ENCODE data around the gene FAM13A. TPM values are rescaled to one million over a fixed set of nuclear protein-coding genes. Genes with fewer than 3 reads are reported as not detected.

The FAM13A gene
- polyA plus RNA-seq, 1 of the 3 experiments (the other 2 are of a cell fraction), result 0.67 TPM

DNA sequence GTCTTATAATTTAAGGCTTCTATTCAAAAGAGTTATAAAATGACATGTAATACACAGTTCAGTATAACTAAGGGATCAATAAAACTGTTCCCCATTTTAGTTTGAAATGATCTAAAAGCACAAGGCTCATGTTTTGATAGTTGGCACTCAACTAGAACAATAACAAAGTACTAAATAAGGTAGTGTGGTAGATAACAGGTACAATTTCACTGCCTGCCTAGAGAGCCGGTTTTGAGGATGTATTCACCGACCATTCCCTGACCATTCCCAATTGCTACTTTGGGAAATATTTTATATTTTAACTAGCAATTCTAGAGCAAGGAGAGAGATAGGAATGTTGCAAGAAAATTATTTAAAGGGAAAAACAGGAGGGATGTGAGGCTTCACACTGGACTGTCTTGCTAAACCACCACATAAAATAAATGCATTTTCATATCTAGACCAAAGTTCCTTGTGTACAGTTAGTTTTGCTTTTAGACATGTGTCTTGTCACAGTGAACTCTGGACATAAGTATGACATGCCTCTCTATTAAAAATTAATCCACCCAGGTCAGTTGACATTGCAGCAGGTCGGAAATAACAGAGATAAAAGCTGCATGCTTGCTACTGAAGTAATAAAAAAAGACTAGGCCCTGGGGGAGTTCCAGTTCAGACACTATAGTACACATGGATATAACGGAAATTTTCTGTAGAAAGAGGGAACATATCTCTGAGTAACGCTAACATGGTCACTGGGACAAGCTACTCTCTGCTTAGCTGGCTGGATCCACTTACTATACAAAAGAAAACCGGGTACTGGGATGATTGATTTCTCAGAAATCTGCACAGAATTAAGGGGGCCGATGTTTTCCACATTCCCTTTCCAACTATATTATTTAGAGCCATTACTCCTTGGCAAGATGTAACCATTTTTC is 303.1 kb downstream of the FAM13A start:
- H3K9me3 ChIP-seq, result no peaks in the 10 kb centered on the region
- WGBS (ENCODE audit: low lambda C conversion rate), result 65% methylated on average over 7 of the region's 7 CpGs
- ChIA-PET POLR2A (no interaction called here), CTCF (interaction anchor here (1.0 to 1.7 kb wide), 4 partner anchors 11 to 81 kb away, joined by 3 to 7 read pairs (median 4); no protein-coding TSS in a partner anchor)
- no peaks in the 10 kb centered on the region for H3F3A ChIP-seq (replicated peaks; ENCODE audit: insufficient read depth)
- TF ChIP-seq MEF2A (IDR thresholded peaks at IDR 0.05; ENCODE audit: borderline replicate concordance, low read depth) (no peak), TEAD4 (IDR thresholded peaks at IDR 0.05; ENCODE audit: borderline replicate concordance, insufficient read depth) (no peak), TCF12 (IDR thresholded peaks at IDR 0.05) (no peak), TAF1 (IDR thresholded peaks at IDR 0.05; ENCODE audit: borderline replicate concordance, low read depth, low read length) (no peak), ELF1 (IDR thresholded peaks at IDR 0.05) (no peak), SMC3 (IDR thresholded peaks at IDR 0.05; ENCODE audit: low read depth, low read length) (no peak)
- TF ChIP-seq, protein P1, sequence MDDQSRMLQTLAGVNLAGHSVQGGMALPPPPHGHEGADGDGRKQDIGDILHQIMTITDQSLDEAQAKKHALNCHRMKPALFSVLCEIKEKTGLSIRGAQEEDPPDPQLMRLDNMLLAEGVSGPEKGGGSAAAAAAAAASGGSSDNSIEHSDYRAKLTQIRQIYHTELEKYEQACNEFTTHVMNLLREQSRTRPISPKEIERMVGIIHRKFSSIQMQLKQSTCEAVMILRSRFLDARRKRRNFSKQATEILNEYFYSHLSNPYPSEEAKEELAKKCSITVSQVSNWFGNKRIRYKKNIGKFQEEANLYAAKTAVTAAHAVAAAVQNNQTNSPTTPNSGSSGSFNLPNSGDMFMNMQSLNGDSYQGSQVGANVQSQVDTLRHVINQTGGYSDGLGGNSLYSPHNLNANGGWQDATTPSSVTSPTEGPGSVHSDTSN (IDR thresholded peaks at IDR 0.05), result no peak
- TF ChIP-seq, protein P2, sequence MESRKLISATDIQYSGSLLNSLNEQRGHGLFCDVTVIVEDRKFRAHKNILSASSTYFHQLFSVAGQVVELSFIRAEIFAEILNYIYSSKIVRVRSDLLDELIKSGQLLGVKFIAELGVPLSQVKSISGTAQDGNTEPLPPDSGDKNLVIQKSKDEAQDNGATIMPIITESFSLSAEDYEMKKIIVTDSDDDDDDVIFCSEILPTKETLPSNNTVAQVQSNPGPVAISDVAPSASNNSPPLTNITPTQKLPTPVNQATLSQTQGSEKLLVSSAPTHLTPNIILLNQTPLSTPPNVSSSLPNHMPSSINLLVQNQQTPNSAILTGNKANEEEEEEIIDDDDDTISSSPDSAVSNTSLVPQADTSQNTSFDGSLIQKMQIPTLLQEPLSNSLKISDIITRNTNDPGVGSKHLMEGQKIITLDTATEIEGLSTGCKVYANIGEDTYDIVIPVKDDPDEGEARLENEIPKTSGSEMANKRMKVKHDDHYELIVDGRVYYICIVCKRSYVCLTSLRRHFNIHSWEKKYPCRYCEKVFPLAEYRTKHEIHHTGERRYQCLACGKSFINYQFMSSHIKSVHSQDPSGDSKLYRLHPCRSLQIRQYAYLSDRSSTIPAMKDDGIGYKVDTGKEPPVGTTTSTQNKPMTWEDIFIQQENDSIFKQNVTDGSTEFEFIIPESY (IDR thresholded peaks at IDR 0.05; ENCODE audit: borderline replicate concordance, low read depth), result no peak
- TF ChIP-seq, protein P3, sequence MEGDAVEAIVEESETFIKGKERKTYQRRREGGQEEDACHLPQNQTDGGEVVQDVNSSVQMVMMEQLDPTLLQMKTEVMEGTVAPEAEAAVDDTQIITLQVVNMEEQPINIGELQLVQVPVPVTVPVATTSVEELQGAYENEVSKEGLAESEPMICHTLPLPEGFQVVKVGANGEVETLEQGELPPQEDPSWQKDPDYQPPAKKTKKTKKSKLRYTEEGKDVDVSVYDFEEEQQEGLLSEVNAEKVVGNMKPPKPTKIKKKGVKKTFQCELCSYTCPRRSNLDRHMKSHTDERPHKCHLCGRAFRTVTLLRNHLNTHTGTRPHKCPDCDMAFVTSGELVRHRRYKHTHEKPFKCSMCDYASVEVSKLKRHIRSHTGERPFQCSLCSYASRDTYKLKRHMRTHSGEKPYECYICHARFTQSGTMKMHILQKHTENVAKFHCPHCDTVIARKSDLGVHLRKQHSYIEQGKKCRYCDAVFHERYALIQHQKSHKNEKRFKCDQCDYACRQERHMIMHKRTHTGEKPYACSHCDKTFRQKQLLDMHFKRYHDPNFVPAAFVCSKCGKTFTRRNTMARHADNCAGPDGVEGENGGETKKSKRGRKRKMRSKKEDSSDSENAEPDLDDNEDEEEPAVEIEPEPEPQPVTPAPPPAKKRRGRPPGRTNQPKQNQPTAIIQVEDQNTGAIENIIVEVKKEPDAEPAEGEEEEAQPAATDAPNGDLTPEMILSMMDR (IDR thresholded peaks at IDR 0.05), result no peak
- H3K27ac ChIP-seq (ENCODE audit: low read depth in 2 of 2, low read length in 1 of 2), result no peak overlapping the region
- DNase-seq, result no peak
- no peak overlapping the region for H3K9ac ChIP-seq
- no peaks in the 10 kb centered on the region for H3K36me3 ChIP-seq (replicated peaks in 1 of 2; ENCODE audit: control insufficient read depth in 1 of 2, insufficient read depth in 2 of 2, low read length in 1 of 2)
- H3K79me2 ChIP-seq (ENCODE audit: insufficient read depth), result no peaks in the 10 kb centered on the region
- H3K4me2 ChIP-seq, result no peak overlapping the region
- no peaks in the 10 kb centered on the region for H3K27me3 ChIP-seq (ENCODE audit: insufficient read depth)
- H3K9me2 ChIP-seq, result no peaks in the 10 kb centered on the region
- no peaks in the 10 kb centered on the region for H4K20me1 ChIP-seq (ENCODE audit: insufficient read depth)
- H3K4me1 ChIP-seq (ENCODE audit: control insufficient read depth in 1 of 2, insufficient read depth in 2 of 2, low read depth in 1 of 2, low read length in 1 of 2), result peaks cover 0 to 5% of the 10 kb centered on the region in 2 experiments; a peak in 2 of 4 replicates
- no peak overlapping the region for H3K4me3 ChIP-seq (ENCODE audit: low read depth in 2 of 2, low read length in 1 of 2)
- no peak overlapping the region for H2AFZ ChIP-seq (ENCODE audit: low read depth)

DNA sequence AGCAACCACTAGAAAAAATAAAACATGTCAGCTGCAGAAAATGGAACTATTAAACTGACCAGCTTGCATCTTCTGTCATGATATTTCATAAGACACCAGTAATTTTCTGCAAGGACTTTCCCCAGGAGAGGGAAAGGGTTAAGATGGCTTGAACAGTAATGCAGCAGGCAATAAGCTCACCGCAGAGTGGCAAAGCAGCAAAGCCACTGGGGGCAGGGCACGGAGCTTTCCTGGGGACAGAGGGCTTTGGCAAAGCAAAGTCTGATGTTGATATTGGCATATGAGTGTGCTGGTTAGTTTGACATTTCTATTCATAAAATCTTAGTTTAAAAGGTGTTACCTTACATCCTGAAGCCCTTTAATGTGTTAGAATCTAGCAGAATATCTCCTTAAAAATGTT is 304.2 kb downstream of the FAM13A start:
- no peak for DNase-seq
- no peaks in the 10 kb centered on the region for H3K9me3 ChIP-seq
- no peaks in the 10 kb centered on the region for H3K36me3 ChIP-seq (replicated peaks in 1 of 2; ENCODE audit: control insufficient read depth in 1 of 2, insufficient read depth in 2 of 2, low read length in 1 of 2)
- H3K9me2 ChIP-seq, result no peaks in the 10 kb centered on the region
- no peak overlapping the region for H3K27ac ChIP-seq (ENCODE audit: low read depth in 2 of 2, low read length in 1 of 2)
- WGBS (ENCODE audit: low lambda C conversion rate), result 65% methylated on average over 2 of the region's 2 CpGs
- no peak overlapping the region for H2AFZ ChIP-seq (ENCODE audit: low read depth)
- no peak overlapping the region for H3K9ac ChIP-seq
- POLR2A ChIA-PET, result no interaction called here
- H3K79me2 ChIP-seq (ENCODE audit: insufficient read depth), result no peaks in the 10 kb centered on the region
- H3K27me3 ChIP-seq (ENCODE audit: insufficient read depth), result no peaks in the 10 kb centered on the region
- no peaks in the 10 kb centered on the region; a peak in 2 of 4 replicates for H3K4me1 ChIP-seq (ENCODE audit: control insufficient read depth in 1 of 2, insufficient read depth in 2 of 2, low read depth in 1 of 2, low read length in 1 of 2)
- no peaks in the 10 kb centered on the region for H4K20me1 ChIP-seq (ENCODE audit: insufficient read depth)
- no peaks in the 10 kb centered on the region for H3F3A ChIP-seq (replicated peaks; ENCODE audit: insufficient read depth)
- no peak overlapping the region for H3K4me3 ChIP-seq (ENCODE audit: low read depth in 2 of 2, low read length in 1 of 2)
- CTCF ChIA-PET, result interaction anchor here (1.7 kb wide), 1 partner anchor 9 kb away, joined by 7 read pairs; no protein-coding TSS in a partner anchor
- H3K4me2 ChIP-seq, result no peak overlapping the region
- no peak for TF ChIP-seq RFX5 (IDR thresholded peaks at IDR 0.05; ENCODE audit: low read length)
- no peak for TF ChIP-seq TAF1 (IDR thresholded peaks at IDR 0.05; ENCODE audit: borderline replicate concordance, low read depth, low read length)
- TF ChIP-seq FOXM1 (IDR thresholded peaks at IDR 0.05; ENCODE audit: low read depth), result no peak
- TF ChIP-seq CHD2 (IDR thresholded peaks at IDR 0.05; ENCODE audit: low read length, partially characterized antibody), result no peak
- TF ChIP-seq POLR2AphosphoS5 (IDR thresholded peaks at IDR 0.05; ENCODE audit: low read depth, low read length), result no peak
- TF ChIP-seq TCF12 (IDR thresholded peaks at IDR 0.05), result no peak
- TF ChIP-seq, protein P2 (IDR thresholded peaks at IDR 0.05; ENCODE audit: borderline replicate concordance, low read depth), result no peak
- TF ChIP-seq, protein P1 (IDR thresholded peaks at IDR 0.05), result no peak
- TF ChIP-seq, protein P4, sequence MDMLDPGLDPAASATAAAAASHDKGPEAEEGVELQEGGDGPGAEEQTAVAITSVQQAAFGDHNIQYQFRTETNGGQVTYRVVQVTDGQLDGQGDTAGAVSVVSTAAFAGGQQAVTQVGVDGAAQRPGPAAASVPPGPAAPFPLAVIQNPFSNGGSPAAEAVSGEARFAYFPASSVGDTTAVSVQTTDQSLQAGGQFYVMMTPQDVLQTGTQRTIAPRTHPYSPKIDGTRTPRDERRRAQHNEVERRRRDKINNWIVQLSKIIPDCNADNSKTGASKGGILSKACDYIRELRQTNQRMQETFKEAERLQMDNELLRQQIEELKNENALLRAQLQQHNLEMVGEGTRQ (IDR thresholded peaks at IDR 0.05; ENCODE audit: borderline replicate concordance, low read depth, low read length), result no peak
- TF ChIP-seq FOXJ3 (CRISPR knock-in tag; IDR thresholded peaks at IDR 0.05), result no peak
- TF ChIP-seq TEAD4 (IDR thresholded peaks at IDR 0.05; ENCODE audit: borderline replicate concordance, insufficient read depth), result no peak
